Body of pancreas (tissue), 4 donors: Measurements from ENCODE around the gene LIPT2.

Experiments
- CTCF ChIP-seq, 7 experiments: fragments of 450-650 bp in 4 of 7; fragments of 200-600 bp in 3 of 7; sonication (generic) in 3 of 7; IDR thresholded peaks; one replicate each; pipeline ENCODE4 v1.5.1; 2016 to 2019; ENCODE audit warnings: antibody characterized with exemption in 7 of 7
- POLR2A ChIP-seq, 3 donors: fragments of 450-650 bp; IDR thresholded peaks; one replicate each; pipeline ENCODE4 v1.6.1; 2016; ENCODE audit warnings: antibody characterized with exemption in 3 of 3, mild to moderate bottlenecking in 2 of 3

GRCh38 chr11:74468521-74468920, 25.0 kb downstream of the LIPT2 start:
- TF ChIP-seq CTCF (IDR thresholded peaks at IDR 0.05) (no peak), POLR2A (IDR thresholded peaks at IDR 0.05) (no peak)
